ENCODE data around the gene SPINK6. TPM values are rescaled to one million over a fixed set of nuclear protein-coding genes. Genes with fewer than 3 reads are reported as not detected.

The SPINK6 gene
- total RNA-seq, 1 experiment from 2014 or later = not detected

GRCh38 chr5:148221508-148221907, 18.7 kb downstream of the SPINK6 start:
- DNase-seq (ENCODE audit: low read depth) = no peak

DNA sequence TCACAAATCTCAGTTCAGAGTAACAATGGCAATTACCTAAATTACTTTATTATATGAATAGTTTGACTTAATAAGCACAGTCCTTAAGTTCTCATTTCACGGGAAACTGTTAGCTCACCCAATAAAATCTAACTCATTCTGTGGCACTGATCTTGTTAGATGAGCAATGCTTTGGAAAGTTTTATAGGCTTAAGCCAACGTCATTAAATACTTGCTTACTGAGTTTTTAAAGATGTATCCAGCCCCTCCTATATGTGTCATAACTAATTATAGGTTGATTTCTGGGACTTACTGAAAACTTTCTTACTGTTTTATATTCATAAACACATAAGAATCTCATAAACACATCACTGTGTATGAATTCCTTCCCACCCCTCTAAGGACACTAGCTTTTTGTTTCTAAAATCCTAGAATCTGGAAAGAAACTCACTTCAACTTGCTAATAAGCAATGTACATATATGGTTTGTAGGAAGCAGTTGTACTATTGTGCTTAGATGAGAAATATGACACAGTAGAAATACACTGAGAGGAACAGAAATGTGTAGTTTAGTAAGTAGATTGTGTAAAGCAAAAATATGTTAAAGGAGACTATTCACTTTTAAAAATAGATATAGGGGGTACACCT, 21.4 kb downstream of the SPINK6 start:
- DNase-seq (ENCODE audit: low read depth) = no peak

GRCh38 chr5:148228392-148228984, 25.6 kb downstream of the SPINK6 start:
- DNase-seq (ENCODE audit: low read depth) = no peak

DNA sequence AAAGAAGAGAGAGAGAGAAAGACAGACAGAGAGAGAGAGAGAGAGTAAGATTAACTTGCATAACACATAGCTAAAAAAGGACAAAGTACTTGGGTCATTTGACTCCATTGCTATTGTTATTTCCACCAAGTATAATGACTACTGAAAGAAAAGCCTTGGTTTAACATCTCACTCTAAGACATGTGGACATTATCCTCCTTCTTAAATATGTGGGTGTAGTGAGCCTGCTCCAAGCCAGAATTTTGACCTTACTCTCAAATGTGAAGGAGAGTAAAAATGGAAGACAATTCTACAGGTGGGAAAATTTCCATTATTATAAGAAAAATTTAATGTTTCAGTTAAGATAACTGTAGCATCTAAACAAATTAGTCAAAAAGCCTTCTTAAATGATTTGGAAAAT, 27.0 kb downstream of the SPINK6 start:
- no peak for DNase-seq (ENCODE audit: low read depth)

GRCh38 chr5:148230240-148230639, 27.4 kb downstream of the SPINK6 start:
- no peak for DNase-seq (ENCODE audit: low read depth)

GRCh38 chr5:148237785-148238417, 35.1 kb downstream of the SPINK6 start:
- no peak for DNase-seq (ENCODE audit: low read depth)

GRCh38 chr5:148238418-148238794, 35.6 kb downstream of the SPINK6 start, which contains the start of gene MARCOL:
MARCOL (plus strand) TSS chr5:148238525; CDS start chr5:148238598, 73 bp downstream.
- no peak for DNase-seq (ENCODE audit: low read depth)

DNA sequence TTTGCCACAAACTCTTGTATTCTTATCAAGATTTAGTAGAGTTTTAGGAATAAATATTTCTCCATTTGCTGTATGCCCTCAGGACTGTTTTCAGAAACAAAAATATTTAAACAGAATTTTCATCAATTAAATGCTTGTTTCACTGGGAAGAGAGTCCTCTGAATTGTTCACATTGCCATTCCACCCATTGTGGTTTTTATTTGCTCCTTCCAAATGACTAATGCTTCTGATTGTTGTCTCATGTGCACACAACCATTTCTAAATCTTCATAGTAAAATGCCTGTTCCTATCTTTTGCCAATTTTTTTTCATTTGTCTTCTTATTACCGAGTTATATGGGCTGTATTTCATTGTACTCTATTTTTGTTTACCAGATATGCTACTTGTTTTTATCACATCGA, 46.1 kb downstream of the SPINK6 start:
- no peak for DNase-seq (ENCODE audit: low read depth)

DNA sequence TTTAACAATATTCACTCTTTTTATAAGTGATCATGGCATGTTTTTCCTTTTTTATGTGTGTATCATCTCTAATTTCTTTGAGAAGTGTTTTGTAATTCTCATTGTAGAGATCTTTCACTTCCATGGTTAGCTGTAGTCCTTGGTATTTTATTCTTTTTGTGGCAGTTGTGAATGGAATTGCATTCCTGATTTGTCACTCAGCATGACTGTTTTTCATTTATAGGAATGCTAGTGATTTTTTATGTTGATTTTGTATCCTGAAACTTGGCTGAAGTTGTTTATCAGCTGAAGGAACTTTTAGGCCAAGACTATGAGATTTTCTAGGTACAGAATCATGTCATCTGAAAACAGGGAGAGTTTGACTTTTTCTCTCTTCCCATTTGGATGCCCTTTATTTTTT, 52.6 kb downstream of the SPINK6 start:
- DNase-seq (ENCODE audit: low read depth) = no peak

- DNase-seq (ENCODE audit: low read depth) = no peak
Measured at GRCh38 chr5:148259288-148259687, 56.4 kb downstream of the SPINK6 start.

DNA sequence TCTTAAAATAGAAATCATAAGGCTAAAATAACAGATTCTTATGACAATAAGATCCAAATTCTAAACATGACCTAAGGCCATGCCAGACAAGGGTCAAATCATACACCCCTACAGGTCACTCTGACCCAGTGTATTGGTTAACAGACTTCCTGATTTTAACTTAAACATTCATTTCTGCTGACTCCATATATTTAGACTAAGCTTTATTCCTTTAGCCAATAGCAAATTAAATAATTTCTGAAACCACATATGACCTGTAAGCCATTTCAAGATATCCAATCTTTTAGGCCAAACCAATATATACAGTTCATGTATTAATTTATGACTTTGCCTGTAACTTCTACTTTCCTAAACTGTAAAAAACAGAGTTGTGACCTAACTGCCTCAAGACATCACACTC, 58.4 kb downstream of the SPINK6 start:
- DNase-seq (ENCODE audit: low read depth) = no peak

Other genes with a start within 250 kb of the SPINK6 start
- gene SPINK5, start 139.1 kb upstream of the SPINK6 start, total RNA-seq (2014; rRNA removed) = not detected in 2 replicates
- gene SPINK14, start 34.5 kb upstream of the SPINK6 start, total RNA-seq (2014; rRNA removed) = not detected in 2 replicates
- not detected in 2 replicates for gene MARCOL, start 35.5 kb downstream of the SPINK6 start, total RNA-seq (2014; rRNA removed)
- not detected in 2 replicates for gene SPINK13, start 65.8 kb downstream of the SPINK6 start, total RNA-seq (2014; rRNA removed)
- not detected in 2 replicates for gene SPINK7, start 109.4 kb downstream of the SPINK6 start, total RNA-seq (2014; rRNA removed)
- gene SPINK9, start 132.5 kb downstream of the SPINK6 start, total RNA-seq (2014; rRNA removed) = not detected in 2 replicates
- gene FBXO38, start 180.9 kb downstream of the SPINK6 start, total RNA-seq (2014; rRNA removed) = 34.5 and 35.5 TPM in 2 replicates

All from LHCN-M2 (cell line).